ENCODE data around the gene COL4A1.

DNA sequence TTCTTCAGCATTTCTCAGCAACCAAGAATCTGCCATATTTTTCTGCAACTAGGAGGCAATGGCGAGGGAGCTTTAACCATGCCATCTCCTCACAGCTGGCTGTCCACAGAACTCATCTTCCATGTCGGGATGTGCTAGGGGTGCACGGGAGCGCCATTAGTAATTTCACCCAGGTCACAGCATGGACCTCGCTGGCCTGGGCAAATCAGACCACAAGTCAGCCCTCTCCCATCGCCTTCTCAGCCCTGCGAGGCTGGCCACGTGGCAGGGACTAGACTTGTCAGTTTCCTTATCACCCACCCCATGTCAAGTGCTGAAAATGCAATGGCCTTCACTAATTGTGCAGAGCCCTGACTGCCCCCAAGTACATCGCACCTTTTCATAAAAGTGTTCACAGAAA is 15.7 kb downstream of the COL4A1 start:
- TF ChIP-seq CTCF (conservative IDR thresholded peaks at IDR 0.05; ENCODE audit: low read length) (no peak), EZH2phosphoT487 (IDR thresholded peaks at IDR 0.05; ENCODE audit: borderline replicate concordance) (no peak)

Measured in Loucy (cell line).